HepG2 (cell line): ENCODE data around the gene DENND2A.

Source experiments
- ARNT ChIP-seq: fragments of 450-650 bp; IDR thresholded peaks from 2 replicates; pipeline ENCODE4 v1.6.1; 2017
- ARNTL ChIP-seq: sonication (generic); formaldehyde crosslinking; IDR thresholded peaks from 2 replicates; pipeline ENCODE4 v1.4.0; 2020; ENCODE audit warnings: mild to moderate bottlenecking, missing genetic modification reagents
- BCL6 ChIP-seq: IDR thresholded peaks from 2 replicates; pipeline ENCODE4 v1.6.1; 2016; ENCODE audit warnings: missing genetic modification reagents, missing compliant biosample characterization
- IRF2 ChIP-seq: IDR thresholded peaks from 2 replicates; pipeline ENCODE4 v1.6.1; 2018; ENCODE audit warnings: missing genetic modification reagents, missing compliant biosample characterization
- NR2F6 ChIP-seq, 2 experiments: IDR thresholded peaks; 2 replicates each; pipeline ENCODE4 v1.6.1; 2016; ENCODE audit warnings: antibody characterized with exemption in 1 of 2, mild to moderate bottlenecking in 1 of 2
- RAD21 ChIP-seq: fragments of 450-650 bp; formaldehyde crosslinking; IDR thresholded peaks from 2 replicates; pipeline ENCODE4 v1.5.0; 2020; ENCODE audit warnings: mild to moderate bottlenecking
- TCF7 ChIP-seq: sonication (generic); IDR thresholded peaks from 2 replicates; pipeline ENCODE4 v1.6.1; 2016; ENCODE audit warnings: antibody characterized with exemption, low read depth
- TOE1 ChIP-seq: sonication (generic); formaldehyde crosslinking; IDR thresholded peaks from 2 replicates; pipeline ENCODE4 v1.4.0; 2020; ENCODE audit warnings: mild to moderate bottlenecking, missing genetic modification reagents
- TF ChIP-seq, protein P1 (sequence below): sonication (generic); formaldehyde crosslinking; IDR thresholded peaks from 2 replicates; pipeline ENCODE4 v1.5.0; 2020; ENCODE audit warnings: mild to moderate bottlenecking, missing genetic modification reagents, moderate library complexity
- TF ChIP-seq, protein P2 (sequence below): sonication (generic); formaldehyde crosslinking; IDR thresholded peaks from 2 replicates; pipeline ENCODE4 v1.4.0; 2020; ENCODE audit warnings: missing genetic modification reagents

DNA sequence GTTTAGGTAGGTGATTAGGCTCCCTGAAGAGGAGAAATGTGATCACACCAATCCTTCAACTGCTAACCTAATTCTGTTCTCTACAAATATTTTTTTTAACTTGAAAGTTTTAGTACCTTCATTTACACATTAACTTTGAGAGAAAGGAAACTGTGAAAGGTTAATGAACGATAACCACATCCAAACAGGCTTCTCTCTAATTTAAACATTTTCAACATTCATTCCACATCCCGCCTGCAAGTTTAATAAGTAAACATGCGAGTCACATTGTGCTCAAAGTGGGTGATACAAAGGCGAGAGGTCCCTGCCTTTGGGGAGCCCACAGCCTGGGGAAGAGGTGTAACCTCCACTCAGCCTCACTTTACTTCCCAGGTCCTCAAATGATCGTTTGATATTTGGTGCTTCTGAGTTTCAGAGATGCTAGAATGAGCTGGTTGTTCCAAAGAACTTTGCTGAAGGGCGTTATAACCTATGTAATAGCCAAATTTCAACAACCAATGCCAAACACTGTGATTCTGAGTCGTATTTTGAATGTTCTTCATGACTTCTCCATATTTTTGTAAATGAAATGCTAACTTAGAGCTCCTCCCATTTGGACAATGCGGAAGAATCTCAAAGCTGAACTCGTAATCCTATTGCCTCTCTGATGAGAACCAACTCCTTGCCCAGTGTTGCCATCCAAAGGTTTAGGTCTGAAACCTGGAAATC, 47.5 kb downstream of the DENND2A start:
- no peak for TF ChIP-seq RAD21
- TF ChIP-seq TOE1 (CRISPR knock-in tag) = no peak
- TF ChIP-seq ARNTL (CRISPR knock-in tag) = no peak
- TF ChIP-seq BCL6 (CRISPR knock-in tag) = no peak
- no peak for TF ChIP-seq NR2F6 (IDR thresholded peaks at IDR 0.05)
- no peak for TF ChIP-seq NR2F6 (CRISPR knock-in tag; IDR thresholded peaks at IDR 0.05)
- TF ChIP-seq, protein P1, sequence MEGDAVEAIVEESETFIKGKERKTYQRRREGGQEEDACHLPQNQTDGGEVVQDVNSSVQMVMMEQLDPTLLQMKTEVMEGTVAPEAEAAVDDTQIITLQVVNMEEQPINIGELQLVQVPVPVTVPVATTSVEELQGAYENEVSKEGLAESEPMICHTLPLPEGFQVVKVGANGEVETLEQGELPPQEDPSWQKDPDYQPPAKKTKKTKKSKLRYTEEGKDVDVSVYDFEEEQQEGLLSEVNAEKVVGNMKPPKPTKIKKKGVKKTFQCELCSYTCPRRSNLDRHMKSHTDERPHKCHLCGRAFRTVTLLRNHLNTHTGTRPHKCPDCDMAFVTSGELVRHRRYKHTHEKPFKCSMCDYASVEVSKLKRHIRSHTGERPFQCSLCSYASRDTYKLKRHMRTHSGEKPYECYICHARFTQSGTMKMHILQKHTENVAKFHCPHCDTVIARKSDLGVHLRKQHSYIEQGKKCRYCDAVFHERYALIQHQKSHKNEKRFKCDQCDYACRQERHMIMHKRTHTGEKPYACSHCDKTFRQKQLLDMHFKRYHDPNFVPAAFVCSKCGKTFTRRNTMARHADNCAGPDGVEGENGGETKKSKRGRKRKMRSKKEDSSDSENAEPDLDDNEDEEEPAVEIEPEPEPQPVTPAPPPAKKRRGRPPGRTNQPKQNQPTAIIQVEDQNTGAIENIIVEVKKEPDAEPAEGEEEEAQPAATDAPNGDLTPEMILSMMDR = no peak
- TF ChIP-seq, protein P2, sequence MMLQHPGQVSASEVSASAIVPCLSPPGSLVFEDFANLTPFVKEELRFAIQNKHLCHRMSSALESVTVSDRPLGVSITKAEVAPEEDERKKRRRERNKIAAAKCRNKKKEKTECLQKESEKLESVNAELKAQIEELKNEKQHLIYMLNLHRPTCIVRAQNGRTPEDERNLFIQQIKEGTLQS (CRISPR knock-in tag) = no peak
- no peak for TF ChIP-seq IRF2 (CRISPR knock-in tag)
- TF ChIP-seq ARNT = no peak
- no peak for TF ChIP-seq TCF7
